Subcutaneous abdominal adipose tissue (tissue), 5 donors: ENCODE results near the gene ATP10D.

Experiments
- H3K27ac ChIP-seq: one replicate; pipeline ENCODE4 v1.7.0; 2013; ENCODE audit warnings: low read depth, mild to moderate bottlenecking, inconsistent platforms, low read length, moderate library complexity
- H3K27me3 ChIP-seq, 5 donors: one replicate each; pipeline ENCODE4 v1.7.0; 2013; ENCODE audit warnings: low read length in 5 of 5, inconsistent platforms in 1 of 5; ENCODE audit not compliant: control insufficient read depth in 5 of 5, insufficient read depth in 4 of 5
- H3K36me3 ChIP-seq, 5 donors: one replicate each; pipeline ENCODE4 v1.7.0; 2013; ENCODE audit warnings: low read length in 5 of 5; ENCODE audit not compliant: control insufficient read depth in 5 of 5, insufficient read depth in 5 of 5
- H3K4me1 ChIP-seq, 5 donors: one replicate each; pipeline ENCODE4 v1.7.0; 2013; ENCODE audit warnings: low read length in 5 of 5, mild to moderate bottlenecking in 3 of 5, moderate library complexity in 1 of 5; ENCODE audit not compliant: control insufficient read depth in 5 of 5, insufficient read depth in 5 of 5
- H3K4me3 ChIP-seq, 5 donors: one replicate each; pipeline ENCODE4 v1.7.0; 2013; ENCODE audit warnings: low read length in 5 of 5, low read depth in 1 of 5
- H3K9ac ChIP-seq, 5 donors: one replicate each; pipeline ENCODE4 v1.7.0; 2013; ENCODE audit warnings: low read length in 5 of 5, mild to moderate bottlenecking in 4 of 5, moderate library complexity in 3 of 5
- H3K9me3 ChIP-seq, 5 donors: one replicate each; pipeline ENCODE4 v1.7.0; 2013; ENCODE audit warnings: low read length in 5 of 5; ENCODE audit not compliant: control insufficient read depth in 5 of 5
- donor health status: healthy.
- donor health status: healthy.
- donor health status: healthy.
- donor health status: healthy.
- donor health status: healthy.

The ATP10D gene

DNA sequence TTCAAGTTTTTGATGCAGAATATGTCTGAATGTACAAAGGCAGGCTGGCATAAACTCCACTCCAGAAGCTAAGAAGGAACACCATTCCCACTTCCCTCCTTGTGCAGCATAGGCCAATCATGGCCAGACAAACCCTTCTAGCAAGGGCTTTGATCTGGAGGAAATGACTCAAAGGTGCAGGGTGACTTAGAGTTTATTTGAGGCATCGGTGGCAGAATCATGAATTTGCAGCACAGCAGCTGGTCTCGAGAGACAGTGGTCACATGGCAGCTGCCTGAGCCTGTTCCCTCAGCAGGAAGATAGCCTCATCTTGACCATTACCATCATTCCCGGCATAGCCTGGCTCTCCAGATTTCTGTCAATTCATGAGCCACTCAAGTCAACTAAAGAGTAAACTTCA, 154.5 kb downstream of the ATP10D start:
- H3K27ac ChIP-seq = no peak overlapping the region
- no peaks in the 10 kb centered on the region for H3K4me1 ChIP-seq
- H3K9ac ChIP-seq = no peak overlapping the region
- H3K27me3 ChIP-seq = no peaks in the 10 kb centered on the region
- no peak overlapping the region for H3K4me3 ChIP-seq
- H3K36me3 ChIP-seq = no peaks in the 10 kb centered on the region
- no peaks in the 10 kb centered on the region for H3K9me3 ChIP-seq

GRCh38 chr4:47640911-47641310, 155.8 kb downstream of the ATP10D start:
- Histone ChIP-seq H3K4me3 (no peak overlapping the region), H3K4me1 (no peaks in the 10 kb centered on the region), H3K9me3 (no peaks in the 10 kb centered on the region), H3K9ac (no peak overlapping the region), H3K36me3 (no peaks in the 10 kb centered on the region), H3K27ac (no peak overlapping the region), H3K27me3 (no peaks in the 10 kb centered on the region)

- H3K4me1 ChIP-seq = no peaks in the 10 kb centered on the region
- H3K36me3 ChIP-seq = no peaks in the 10 kb centered on the region
- H3K9me3 ChIP-seq = no peaks in the 10 kb centered on the region
- no peak overlapping the region for H3K9ac ChIP-seq
- no peak overlapping the region for H3K4me3 ChIP-seq
- H3K27me3 ChIP-seq = no peaks in the 10 kb centered on the region
- no peak overlapping the region for H3K27ac ChIP-seq
These were observed 156.7 kb downstream of the ATP10D start for GRCh38 chr4:47641755-47642154.

GRCh38 chr4:47642191-47642830, 157.2 kb downstream of the ATP10D start:
- H3K9ac ChIP-seq = no peak overlapping the region
- H3K27me3 ChIP-seq = no peaks in the 10 kb centered on the region
- no peak overlapping the region for H3K27ac ChIP-seq
- H3K4me1 ChIP-seq = no peaks in the 10 kb centered on the region
- no peaks in the 10 kb centered on the region for H3K36me3 ChIP-seq
- no peak overlapping the region for H3K4me3 ChIP-seq
- no peaks in the 10 kb centered on the region for H3K9me3 ChIP-seq
